GM12873 (cell line): ENCODE results near the gene KIF16B.
A peak's percentile ranks its signal among the peaks of the same experiment; 100 is the strongest.

Experiments
- CTCF ChIP-seq: IDR thresholded peaks from 2 replicates; pipeline ENCODE4 v1.5.1; 2012; ENCODE audit warnings: low read depth, mild to moderate bottlenecking, moderate library complexity, low read length, control low read depth; ENCODE audit not compliant: insufficient read depth; ENCODE audit errors: missing control alignments

The KIF16B gene

GRCh38 chr20:16441546-16442164, 131.6 kb downstream of the KIF16B start:
- TF ChIP-seq CTCF: no peak

- TF ChIP-seq CTCF: no peak
Measured at GRCh38 chr20:16440686-16441085, 132.6 kb downstream of the KIF16B start.

GRCh38 chr20:16438100-16438499, 135.1 kb downstream of the KIF16B start:
- TF ChIP-seq CTCF: no peak

GRCh38 chr20:16437387-16437996, 135.8 kb downstream of the KIF16B start:
- no peak for TF ChIP-seq CTCF

GRCh38 chr20:16434062-16434664, 139.1 kb downstream of the KIF16B start:
- TF ChIP-seq CTCF: peak; percentile 82

GRCh38 chr20:16433293-16433580, 140.0 kb downstream of the KIF16B start:
- TF ChIP-seq CTCF: no peak

GRCh38 chr20:16432466-16433292, 140.6 kb downstream of the KIF16B start:
- TF ChIP-seq CTCF: no peak
